Right lung (tissue), 10 donors: ENCODE results near the gene EPX. TPM values are rescaled to one million over a fixed set of nuclear protein-coding genes. Genes with fewer than 3 reads are reported as not detected.
A peak's percentile ranks its signal among the peaks of the same experiment; 100 is the strongest.
"Not testable (repeated sequence)": the region's sequence is repeated elsewhere in the genome, so short reads cannot be mapped to it uniquely, and the experiment has no call there.

Source experiments
- DNase-seq, 2 donors: peaks; one replicate each; pipeline ENCODE4 v3.0.0-alpha.2; 2013
- long read RNA-seq, 8 donors: transcript quantifications; one replicate each; lab custom pipeline, GENCODE V29; 2026
- polyA plus RNA-seq, 5 donors: library from polyadenylated mRNA; unstranded; fragments of 120-200 nt; gene quantifications; one replicate each; pipeline versions ENCODE4 v1.2.1 to v1.2.3, GENCODE V29; 2013; ENCODE audit warnings: inconsistent platforms in 1 of 5, low replicate concordance in 1 of 5; ENCODE audit not compliant: insufficient read length in 5 of 5, insufficient read depth in 1 of 5

EPX gene
- 1 to 10 TPM in 2 of 5 donors, under 1 TPM in 3; 0.58 to 1.1 (median 0.97) TPM for polyA plus RNA-seq
- long read RNA-seq, donor 1 = 0 reads
- long read RNA-seq, donor 2 = 0 reads
- long read RNA-seq, donor 3 = 0 reads
- long read RNA-seq, donor 4, partial matches to known transcripts = 0 of 1 reads
- long read RNA-seq, donor 4, other reads (novel, unspliced or antisense) = 0 of 1 reads
- long read RNA-seq, donor 5 = 0 reads
- long read RNA-seq, donor 6 = 0 reads
- long read RNA-seq, donor 7 = 0 reads
- long read RNA-seq, donor 8 = 0 reads

DNA sequence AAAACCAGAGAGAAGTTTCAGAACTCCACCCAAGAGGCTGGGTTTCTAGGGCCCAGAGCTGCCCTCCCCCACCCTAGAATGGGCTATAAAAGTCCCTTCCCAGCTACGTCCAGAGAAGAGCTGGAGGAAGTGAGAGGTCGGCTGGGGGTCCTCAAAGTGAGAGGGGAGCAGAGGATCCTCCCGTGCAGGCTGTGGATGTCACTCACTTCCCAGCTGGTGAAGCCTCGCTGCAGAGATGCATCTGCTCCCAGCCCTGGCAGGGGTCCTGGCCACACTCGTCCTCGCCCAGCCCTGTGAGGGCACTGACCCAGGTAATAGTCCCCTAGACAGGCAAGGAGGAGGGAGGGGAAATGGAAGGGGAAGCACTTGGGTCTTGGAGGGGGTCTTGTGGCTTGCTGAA lies at the start of gene EPX:
TSS of gene EPX (plus strand) at position 115 of the 400 bp plus-strand sequence. CDS start at position 236, 121 bp downstream.
- no peak for DNase-seq

DNA sequence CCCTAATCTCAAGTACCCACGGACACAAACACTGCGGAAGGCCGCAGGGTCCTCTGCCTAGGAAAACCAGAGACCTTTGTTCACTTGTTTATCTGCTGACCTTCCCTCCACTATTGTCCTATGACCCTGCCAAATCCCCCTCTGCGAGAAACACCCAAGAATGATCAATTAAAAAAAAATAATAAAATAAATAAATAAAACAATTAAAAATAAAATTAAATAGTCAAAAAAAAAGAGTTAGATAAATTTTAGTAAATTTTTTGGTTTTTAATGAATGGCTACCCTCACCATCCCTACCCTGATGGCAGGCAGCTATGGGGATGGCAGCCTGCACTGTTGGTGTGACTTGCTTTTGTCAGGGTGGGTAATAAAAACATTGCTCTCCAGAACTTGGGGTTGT lies 49.2 kb upstream of the EPX start:
- not testable (repeated sequence) for DNase-seq

DNA sequence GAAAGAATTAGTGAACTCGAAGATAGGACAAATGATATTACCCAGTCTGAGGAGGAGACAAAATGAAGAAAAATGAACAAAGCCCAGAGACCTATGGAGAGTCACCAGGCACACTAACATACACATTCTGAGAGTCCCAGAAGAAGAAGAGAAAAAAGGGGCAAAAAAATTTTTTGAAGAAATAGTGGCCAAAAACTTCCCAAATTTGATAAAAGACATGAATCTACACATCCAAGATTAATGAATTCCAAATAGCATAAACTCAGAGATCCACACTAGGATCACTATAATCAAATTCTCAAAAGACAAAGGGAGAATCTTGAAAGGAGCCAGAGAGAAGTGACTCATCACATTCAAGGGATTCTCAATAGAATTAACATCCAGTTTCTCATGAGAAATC lies 47.7 kb upstream of the EPX start:
- DNase-seq = no peak

GRCh38 chr17:58147930-58148434 lies 44.5 kb upstream of the EPX start, which contains the start of gene OR4D1:
TSS of gene OR4D1 (plus strand) at chr17:58148384. CDS start at chr17:58155154, 6,770 bp downstream.
- DNase-seq = no peak

GRCh38 chr17:58148609-58149008 lies 43.9 kb upstream of the EPX start:
- DNase-seq = no peak

- no peak for DNase-seq
These were observed 42.1 kb upstream of the EPX start for GRCh38 chr17:58150394-58150793.

GRCh38 chr17:58153046-58153445 lies 39.5 kb upstream of the EPX start:
- no peak for DNase-seq

GRCh38 chr17:58153671-58154070 lies 38.9 kb upstream of the EPX start:
- DNase-seq = no peak

DNA sequence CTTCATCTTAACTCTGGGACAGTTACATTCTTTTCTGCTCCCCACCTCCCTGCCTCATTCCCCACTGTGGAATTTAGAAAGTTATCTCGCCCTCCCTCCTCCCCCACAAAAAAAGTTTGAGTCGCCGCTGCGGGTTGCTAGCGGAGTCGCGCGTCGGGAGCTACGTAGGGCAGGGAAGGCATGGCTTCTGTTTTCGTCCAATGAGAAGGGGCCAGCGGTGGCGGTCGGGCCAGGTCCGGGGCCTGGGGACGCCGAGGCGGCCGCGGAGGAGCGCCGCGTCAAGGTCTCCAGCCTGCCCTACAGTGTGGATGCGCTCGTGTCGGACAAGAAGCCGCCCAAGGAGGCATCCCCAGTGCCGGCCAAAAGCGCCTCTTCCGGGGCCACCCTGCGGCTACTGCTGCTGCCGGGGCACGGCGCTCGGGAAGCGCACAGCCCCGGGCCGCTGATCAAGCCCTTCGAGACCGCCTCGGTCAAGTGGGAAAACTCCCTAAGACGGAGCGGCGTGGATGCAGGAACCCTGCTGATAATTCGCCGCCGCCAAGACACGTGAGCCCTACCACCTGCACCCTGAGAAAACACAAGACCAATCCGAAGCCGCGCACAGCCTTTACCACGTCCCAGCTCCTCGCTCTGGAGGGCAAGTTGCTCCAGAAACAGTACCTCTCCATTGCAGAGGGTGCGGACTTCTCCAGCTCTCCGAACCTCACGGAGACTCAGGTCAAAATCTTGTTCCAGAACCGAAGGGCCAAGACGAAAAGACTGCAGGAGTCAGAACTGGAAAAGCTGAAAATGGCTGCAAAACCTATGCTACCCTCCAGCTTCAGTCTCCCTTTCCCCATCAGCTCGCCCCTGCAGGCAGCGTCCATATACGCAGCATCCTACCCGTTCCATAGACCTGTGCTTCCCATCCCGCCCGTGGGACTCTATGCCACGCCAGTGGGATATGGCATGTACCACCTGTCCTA lies 35.4 kb upstream of the EPX start:
- DNase-seq = peak in 1 of 2 donors; percentile 4

- no peak for DNase-seq
These were observed 34.3 kb upstream of the EPX start for GRCh38 chr17:58158181-58158580.

DNA sequence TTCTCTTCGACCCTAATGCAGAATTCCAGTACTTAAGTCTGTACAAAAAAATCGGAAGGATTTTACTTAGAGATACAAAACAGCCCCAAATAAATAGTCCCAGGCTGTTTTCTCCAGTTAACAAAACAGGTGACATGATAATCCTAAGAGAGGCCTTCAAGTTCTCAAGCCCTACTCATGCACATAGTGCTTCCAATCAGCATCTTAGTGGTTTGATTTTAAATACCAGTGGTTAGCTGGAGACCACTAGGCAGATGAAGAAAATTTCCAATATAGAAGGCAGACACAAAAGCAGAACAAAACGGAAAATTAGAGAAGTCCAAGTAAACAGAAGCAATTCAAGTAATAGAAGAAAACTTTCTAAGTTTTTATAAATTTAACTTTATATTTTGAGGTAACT lies 31.0 kb upstream of the EPX start:
- DNase-seq = no peak

- DNase-seq = no peak
These were observed 26.5 kb upstream of the EPX start for GRCh38 chr17:58165981-58166380.

- no peak for DNase-seq
These were observed 25.8 kb upstream of the EPX start, which contains the start of gene OR4D2 for GRCh38 chr17:58166682-58167081. TSS of gene OR4D2 (plus strand) at chr17:58166982. CDS start at chr17:58169656, 2,674 bp downstream.

DNA sequence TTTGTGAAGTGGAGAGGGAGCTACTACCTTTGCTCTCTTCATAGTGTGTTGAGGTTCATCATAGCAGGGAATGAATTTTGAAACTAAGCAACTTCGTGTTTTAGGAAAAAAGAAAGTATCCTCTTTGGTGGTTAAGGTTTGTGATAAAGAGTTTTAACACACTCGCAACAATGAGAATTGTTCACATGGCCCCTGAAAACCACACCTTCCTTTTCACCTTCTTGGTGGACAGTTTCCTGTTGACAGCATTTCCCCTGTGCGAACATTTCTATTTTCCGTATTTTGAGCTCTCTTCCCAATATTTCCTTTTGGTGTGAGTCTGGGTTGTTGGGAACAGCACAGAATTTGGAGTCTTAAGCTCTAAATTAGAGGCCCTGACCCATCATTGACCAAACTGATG lies 21.9 kb upstream of the EPX start:
- no peak for DNase-seq

DNA sequence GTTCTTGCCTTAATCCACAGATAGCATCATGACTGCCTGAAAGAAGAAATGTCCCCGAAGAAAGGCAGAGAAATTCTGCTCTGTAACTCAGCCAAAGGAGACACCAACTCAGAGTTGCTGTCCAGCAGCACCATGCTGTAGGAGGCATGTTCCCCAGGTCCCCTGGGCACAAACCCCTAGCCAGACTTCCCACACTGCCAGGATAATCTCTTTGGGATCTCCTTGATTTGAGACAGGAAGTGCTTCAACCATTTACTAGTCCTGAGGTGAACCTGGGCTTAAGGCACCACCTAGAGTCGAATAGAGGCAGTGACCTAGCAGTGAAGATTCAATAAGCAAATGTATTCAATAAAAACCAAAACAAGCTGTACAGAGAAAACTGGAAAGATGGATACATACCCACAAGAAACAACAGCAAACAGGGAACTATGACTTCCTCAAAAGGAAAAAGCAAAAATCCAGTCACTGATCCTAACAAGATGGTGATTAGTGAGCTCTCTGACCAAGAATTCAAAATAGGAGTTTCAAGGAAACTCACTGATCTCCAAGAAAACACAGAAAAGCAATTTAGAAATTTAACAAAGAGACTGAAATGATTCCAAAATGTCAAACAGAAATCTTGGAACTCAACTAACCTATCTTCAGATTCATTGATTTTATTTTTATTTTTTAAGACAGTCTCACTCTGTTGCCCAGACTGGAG lies 20.0 kb upstream of the EPX start:
- DNase-seq = no peak

GRCh38 chr17:58174871-58175270 lies 17.7 kb upstream of the EPX start:
- DNase-seq = no peak

DNA sequence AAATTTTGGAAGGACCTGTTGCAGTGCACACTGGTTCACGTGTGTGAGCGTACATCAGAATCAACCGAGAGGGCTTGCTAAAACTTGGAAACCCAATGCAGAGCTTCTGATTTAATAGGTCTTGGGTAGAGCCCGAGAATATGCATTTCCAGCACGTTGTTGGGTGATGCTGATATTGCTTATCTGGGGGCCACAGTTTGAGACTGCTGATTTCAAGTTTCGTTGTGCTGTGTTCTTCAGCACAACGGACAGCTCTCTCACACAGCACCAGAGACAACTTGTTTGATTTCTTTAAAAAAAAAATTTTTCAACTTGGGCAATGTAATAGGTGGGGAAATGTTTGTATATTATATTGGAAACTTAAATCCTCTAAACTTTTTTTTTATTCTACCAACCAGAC lies 16.3 kb upstream of the EPX start:
- DNase-seq = no peak

- DNase-seq = no peak
These were observed 10.7 kb upstream of the EPX start for GRCh38 chr17:58181796-58182195.

- no peak for DNase-seq
These were observed 9.0 kb upstream of the EPX start for GRCh38 chr17:58183514-58183913.

GRCh38 chr17:58184308-58184985 lies 8.1 kb upstream of the EPX start:
- DNase-seq = no peak
